ENCODE data around the gene ZNF207.

GRCh38 chr17:32335046-32335445 lies 14.9 kb upstream of the ZNF207 start:
- TF ChIP-seq CTCF (IDR thresholded peaks at IDR 0.05; ENCODE audit: low read depth, low read length) (no peak), EZH2phosphoT487 (IDR thresholded peaks at IDR 0.05; ENCODE audit: low read depth) (no peak)
